Suppressor macrophage treated with lipopolysaccharide for 4 hours (primary cell): Measurements from ENCODE around the gene PIP5K1A.

ENCODE experiments used
- DNase-seq: peaks from one replicate; pipeline ENCODE4 v3.0.0-alpha.2; 2020

Gene PIP5K1A

DNA sequence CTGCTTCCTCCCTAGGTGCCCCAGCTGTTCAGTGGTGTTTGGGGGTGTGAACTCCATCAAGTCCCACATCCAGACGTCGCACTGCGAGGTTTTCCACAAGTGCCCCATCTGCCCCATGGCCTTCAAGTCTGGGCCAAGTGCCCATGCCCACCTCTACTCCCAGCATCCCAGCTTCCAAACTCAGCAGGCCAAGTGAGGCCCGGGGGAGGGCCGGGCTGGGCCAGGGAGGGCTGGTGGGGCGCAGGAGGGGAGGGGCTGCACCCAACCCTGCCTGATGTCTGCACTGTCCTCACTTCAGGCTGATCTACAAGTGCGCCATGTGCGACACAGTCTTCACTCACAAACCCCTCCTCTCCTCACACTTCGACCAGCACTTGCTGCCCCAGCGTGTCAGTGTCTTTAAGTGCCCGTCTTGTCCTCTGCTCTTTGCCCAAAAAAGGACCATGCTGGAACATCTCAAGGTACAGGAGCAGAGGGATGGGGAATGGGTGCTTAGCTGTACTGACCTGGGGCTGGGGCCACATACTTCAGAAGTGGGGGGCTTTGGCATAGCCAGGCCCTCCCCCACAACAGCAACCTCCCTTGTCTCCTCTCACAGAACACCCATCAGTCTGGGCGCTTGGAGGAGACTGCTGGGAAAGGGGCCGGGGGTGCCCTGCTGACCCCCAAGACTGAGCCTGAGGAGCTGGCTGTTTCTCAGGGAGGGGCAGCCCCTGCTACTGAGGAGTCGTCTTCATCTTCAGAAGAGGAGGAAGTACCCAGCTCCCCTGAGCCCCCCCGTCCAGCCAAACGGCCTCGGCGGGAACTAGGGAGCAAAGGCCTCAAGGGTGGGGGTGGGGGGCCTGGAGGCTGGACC, 91.0 kb downstream of the PIP5K1A start:
- DNase-seq: no peak

DNA sequence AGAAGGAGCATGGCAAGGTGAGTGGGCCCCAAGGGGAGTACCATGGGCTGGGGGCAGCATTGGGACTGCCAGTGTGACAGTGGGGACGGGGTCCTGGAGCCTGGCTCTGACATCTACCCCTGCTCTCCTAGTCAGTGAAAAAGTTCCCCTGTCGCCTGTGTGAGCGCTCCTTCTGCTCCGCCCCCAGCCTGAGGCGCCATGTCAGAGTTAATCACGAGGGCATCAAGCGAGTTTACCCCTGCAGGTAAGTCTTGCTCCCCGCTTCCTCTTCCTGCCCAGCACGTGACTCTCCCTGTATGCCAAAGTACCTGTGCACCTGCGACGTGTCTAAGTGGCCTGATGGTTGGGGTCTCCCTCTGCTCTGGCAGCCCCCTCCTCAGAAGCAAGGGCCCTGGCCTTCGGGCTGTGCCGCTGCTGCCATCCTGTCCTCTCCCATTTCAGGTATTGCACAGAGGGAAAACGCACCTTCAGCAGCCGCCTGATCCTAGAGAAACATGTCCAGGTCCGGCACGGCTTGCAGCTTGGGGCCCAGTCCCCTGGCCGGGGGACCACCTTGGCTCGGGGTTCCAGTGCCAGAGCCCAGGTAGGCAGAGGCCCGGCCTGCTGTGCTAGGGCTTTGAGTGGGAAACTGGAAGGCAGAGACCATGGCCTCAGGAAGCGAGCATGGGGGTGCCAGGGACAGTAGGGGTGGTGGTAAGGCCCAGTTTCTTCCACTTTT, 91.8 kb downstream of the PIP5K1A start:
- DNase-seq: no peak

GRCh38 chr1:151290709-151291303, 92.5 kb downstream of the PIP5K1A start:
- no peak for DNase-seq

GRCh38 chr1:151292207-151293030, 94.1 kb downstream of the PIP5K1A start:
- no peak for DNase-seq

GRCh38 chr1:151293093-151293492, 94.7 kb downstream of the PIP5K1A start:
- no peak for DNase-seq

- DNase-seq: no peak
Observed at GRCh38 chr1:151294742-151295462, 96.5 kb downstream of the PIP5K1A start.
